ENCODE results near the gene CHST6. TPM values are rescaled to one million over a fixed set of nuclear protein-coding genes. Genes with fewer than 3 reads are reported as not detected.

The CHST6 gene
- polyA plus RNA-seq, 1 donor (not counting 4 experiments of a cell fraction or from before 2014, with no cell fraction given): 0.14 TPM

DNA sequence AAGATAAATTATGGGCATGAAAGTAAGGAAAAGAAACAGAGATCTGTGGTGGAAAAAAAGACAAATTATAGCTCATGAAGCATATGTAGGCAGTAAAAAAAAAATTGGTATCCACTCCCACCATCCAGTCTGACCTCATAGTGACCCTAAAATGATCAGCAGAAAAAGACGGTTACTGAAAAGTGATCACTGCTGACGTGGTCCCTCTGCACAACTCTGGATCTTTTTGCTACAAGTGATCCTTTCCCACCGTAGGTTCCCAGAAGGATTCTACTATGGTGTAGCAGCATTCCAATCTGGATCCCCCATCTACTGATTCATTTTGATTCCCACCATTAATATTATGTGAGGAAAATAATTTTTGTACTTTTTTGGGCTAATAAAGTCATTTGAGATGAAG lies 10.9 kb upstream of the CHST6 start:
- FAIRE-seq (no peak), DNase-seq (ENCODE audit: low read depth, low spot score) (no peak)
- no peaks in the 10 kb centered on the region for H3K9me1 ChIP-seq (ENCODE audit: control insufficient read depth, extremely low read depth, insufficient read depth, low read length)
- peak overlapping the region; percentile 55 for H3K27ac ChIP-seq (ENCODE audit: control insufficient read depth, insufficient read depth, low read length)
- TF ChIP-seq, protein P1, sequence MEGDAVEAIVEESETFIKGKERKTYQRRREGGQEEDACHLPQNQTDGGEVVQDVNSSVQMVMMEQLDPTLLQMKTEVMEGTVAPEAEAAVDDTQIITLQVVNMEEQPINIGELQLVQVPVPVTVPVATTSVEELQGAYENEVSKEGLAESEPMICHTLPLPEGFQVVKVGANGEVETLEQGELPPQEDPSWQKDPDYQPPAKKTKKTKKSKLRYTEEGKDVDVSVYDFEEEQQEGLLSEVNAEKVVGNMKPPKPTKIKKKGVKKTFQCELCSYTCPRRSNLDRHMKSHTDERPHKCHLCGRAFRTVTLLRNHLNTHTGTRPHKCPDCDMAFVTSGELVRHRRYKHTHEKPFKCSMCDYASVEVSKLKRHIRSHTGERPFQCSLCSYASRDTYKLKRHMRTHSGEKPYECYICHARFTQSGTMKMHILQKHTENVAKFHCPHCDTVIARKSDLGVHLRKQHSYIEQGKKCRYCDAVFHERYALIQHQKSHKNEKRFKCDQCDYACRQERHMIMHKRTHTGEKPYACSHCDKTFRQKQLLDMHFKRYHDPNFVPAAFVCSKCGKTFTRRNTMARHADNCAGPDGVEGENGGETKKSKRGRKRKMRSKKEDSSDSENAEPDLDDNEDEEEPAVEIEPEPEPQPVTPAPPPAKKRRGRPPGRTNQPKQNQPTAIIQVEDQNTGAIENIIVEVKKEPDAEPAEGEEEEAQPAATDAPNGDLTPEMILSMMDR (optimal IDR thresholded peaks at IDR 0.05 in 1 of 3, IDR thresholded peaks at IDR 0.05 in 1 of 3, conservative IDR thresholded peaks at IDR 0.05 in 1 of 3; ENCODE audit: extremely low read depth in 1 of 3, insufficient read depth in 2 of 3, low read length in 3 of 3): no peak
- TF ChIP-seq EZH2 (IDR thresholded peaks at IDR 0.05; ENCODE audit: low read length): no peak
- H3K4me2 ChIP-seq (ENCODE audit: control insufficient read depth, extremely low read depth, insufficient read depth, low read depth, low read length): peak overlapping the region; percentile 29
- no peak overlapping the region for H3K4me3 ChIP-seq (ENCODE audit: control insufficient read depth in 2 of 3, extremely low read depth in 1 of 3, insufficient read depth in 2 of 3, low read depth in 1 of 3, low read length in 3 of 3)
- dilution Hi-C loops (cut with MboI; ENCODE audit: extremely low pct_ligation_motif_present, low sequenced_read_pairs): no loop called here
- peak overlapping the region; percentile 29 for H2AFZ ChIP-seq (ENCODE audit: control insufficient read depth, low read length)
- H3K79me2 ChIP-seq (ENCODE audit: control insufficient read depth, insufficient read depth, low read length): no peaks in the 10 kb centered on the region
- no peaks in the 10 kb centered on the region for H4K20me1 ChIP-seq (ENCODE audit: control insufficient read depth, extremely low read depth, insufficient read depth, low read length)
- no peaks in the 10 kb centered on the region for H3K36me3 ChIP-seq (ENCODE audit: control insufficient read depth in 2 of 2, extremely low read depth in 1 of 2, insufficient read depth in 2 of 2, low read length in 2 of 2)
- H3K27me3 ChIP-seq (ENCODE audit: control insufficient read depth, extremely low read depth, insufficient read depth, low read length): no peaks in the 10 kb centered on the region
- H3K9me3 ChIP-seq (ENCODE audit: control insufficient read depth, low read depth, low read length): no peaks in the 10 kb centered on the region
- H3K4me1 ChIP-seq (ENCODE audit: control insufficient read depth, extremely low read depth, insufficient read depth, low read length): peaks cover 30% of the 10 kb centered on the region
- H3K9ac ChIP-seq (ENCODE audit: control insufficient read depth, extremely low read depth, insufficient read depth, low read length): no peak overlapping the region

DNA sequence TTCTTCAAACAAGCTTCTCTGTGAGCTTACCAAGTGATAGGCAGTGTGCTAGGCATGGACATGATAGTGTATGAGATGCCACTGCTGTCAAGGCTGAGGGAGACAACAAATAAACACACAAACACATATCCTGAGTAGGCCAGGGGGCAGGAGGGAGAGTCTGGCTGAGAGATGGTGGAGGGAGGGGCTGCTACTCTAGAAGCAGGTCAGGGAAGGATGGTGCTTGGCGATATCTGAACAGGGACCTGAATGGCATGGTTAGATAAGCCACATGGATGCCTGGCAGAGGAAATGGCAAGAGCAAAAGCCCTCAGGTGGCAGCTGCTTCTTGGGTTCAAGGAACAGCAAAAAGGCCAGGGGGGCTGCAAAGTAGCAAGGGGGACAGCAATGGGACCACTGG lies 8.6 kb upstream of the CHST6 start:
- Histone ChIP-seq H3K27ac (ENCODE audit: control insufficient read depth, insufficient read depth, low read length) (no peak overlapping the region), H3K4me1 (ENCODE audit: control insufficient read depth, extremely low read depth, insufficient read depth, low read length) (peaks cover 27% of the 10 kb centered on the region), H3K4me2 (ENCODE audit: control insufficient read depth, extremely low read depth, insufficient read depth, low read depth, low read length) (no peak overlapping the region), H2AFZ (ENCODE audit: control insufficient read depth, low read length) (no peak overlapping the region), H3K79me2 (ENCODE audit: control insufficient read depth, insufficient read depth, low read length) (no peaks in the 10 kb centered on the region), H3K4me3 (ENCODE audit: control insufficient read depth in 2 of 3, extremely low read depth in 1 of 3, insufficient read depth in 2 of 3, low read depth in 1 of 3, low read length in 3 of 3) (no peak overlapping the region), H3K9ac (ENCODE audit: control insufficient read depth, extremely low read depth, insufficient read depth, low read length) (no peak overlapping the region), H3K27me3 (ENCODE audit: control insufficient read depth, extremely low read depth, insufficient read depth, low read length) (no peaks in the 10 kb centered on the region), H3K9me1 (ENCODE audit: control insufficient read depth, extremely low read depth, insufficient read depth, low read length) (no peaks in the 10 kb centered on the region), H3K36me3 (ENCODE audit: control insufficient read depth in 2 of 2, extremely low read depth in 1 of 2, insufficient read depth in 2 of 2, low read length in 2 of 2) (no peaks in the 10 kb centered on the region), H4K20me1 (ENCODE audit: control insufficient read depth, extremely low read depth, insufficient read depth, low read length) (no peaks in the 10 kb centered on the region), H3K9me3 (ENCODE audit: control insufficient read depth, low read depth, low read length) (no peaks in the 10 kb centered on the region)
- no peak for TF ChIP-seq EZH2 (IDR thresholded peaks at IDR 0.05; ENCODE audit: low read length)
- TF ChIP-seq, protein P1 (optimal IDR thresholded peaks at IDR 0.05 in 1 of 3, IDR thresholded peaks at IDR 0.05 in 1 of 3, conservative IDR thresholded peaks at IDR 0.05 in 1 of 3; ENCODE audit: extremely low read depth in 1 of 3, insufficient read depth in 2 of 3, low read length in 3 of 3): no peak
- no peak for FAIRE-seq
- DNase-seq (ENCODE audit: low read depth, low spot score): no peak
- dilution Hi-C loops (cut with MboI; ENCODE audit: extremely low pct_ligation_motif_present, low sequenced_read_pairs): no loop called here

All from keratinocyte (primary cell).